ENCODE measurements around the gene PRDX5. TPM values are rescaled to one million over a fixed set of nuclear protein-coding genes. Genes with fewer than 3 reads are reported as not detected.

The PRDX5 gene
- total and polyA plus RNA-seq, 9 of the 15 experiments (the other 6 are each of a cell fraction or from before 2014, with no cell fraction given): 40.8 to 327 (median 204) TPM

GRCh38 chr11:64318766-64319761, 1.1 kb downstream of the PRDX5 start (continued):
- TF ChIP-seq IFI16 (CRISPR knock-in tag; IDR thresholded peaks at IDR 0.05): no peak
- TF ChIP-seq TCF7L2 (IDR thresholded peaks at IDR 0.05; ENCODE audit: low read depth, low read length): no peak
- no peak for TF ChIP-seq ARID4B (CRISPR knock-in tag; IDR thresholded peaks at IDR 0.05)
- no peak for TF ChIP-seq RB1 (IDR thresholded peaks at IDR 0.05; ENCODE audit: low read depth)
- TF ChIP-seq ZBTB49 (CRISPR knock-in tag; IDR thresholded peaks at IDR 0.05; ENCODE audit: borderline replicate concordance): no peak
- TF ChIP-seq TAL1 (IDR thresholded peaks at IDR 0.05): peak; percentile 43; the same call in 1 of the 2 replicates
- no peak for TF ChIP-seq SIN3A (IDR thresholded peaks at IDR 0.05; ENCODE audit: borderline replicate concordance in 2 of 2, control insufficient read depth in 1 of 2, low read depth in 2 of 2, low read length in 2 of 2)
- TF ChIP-seq, protein P1, sequence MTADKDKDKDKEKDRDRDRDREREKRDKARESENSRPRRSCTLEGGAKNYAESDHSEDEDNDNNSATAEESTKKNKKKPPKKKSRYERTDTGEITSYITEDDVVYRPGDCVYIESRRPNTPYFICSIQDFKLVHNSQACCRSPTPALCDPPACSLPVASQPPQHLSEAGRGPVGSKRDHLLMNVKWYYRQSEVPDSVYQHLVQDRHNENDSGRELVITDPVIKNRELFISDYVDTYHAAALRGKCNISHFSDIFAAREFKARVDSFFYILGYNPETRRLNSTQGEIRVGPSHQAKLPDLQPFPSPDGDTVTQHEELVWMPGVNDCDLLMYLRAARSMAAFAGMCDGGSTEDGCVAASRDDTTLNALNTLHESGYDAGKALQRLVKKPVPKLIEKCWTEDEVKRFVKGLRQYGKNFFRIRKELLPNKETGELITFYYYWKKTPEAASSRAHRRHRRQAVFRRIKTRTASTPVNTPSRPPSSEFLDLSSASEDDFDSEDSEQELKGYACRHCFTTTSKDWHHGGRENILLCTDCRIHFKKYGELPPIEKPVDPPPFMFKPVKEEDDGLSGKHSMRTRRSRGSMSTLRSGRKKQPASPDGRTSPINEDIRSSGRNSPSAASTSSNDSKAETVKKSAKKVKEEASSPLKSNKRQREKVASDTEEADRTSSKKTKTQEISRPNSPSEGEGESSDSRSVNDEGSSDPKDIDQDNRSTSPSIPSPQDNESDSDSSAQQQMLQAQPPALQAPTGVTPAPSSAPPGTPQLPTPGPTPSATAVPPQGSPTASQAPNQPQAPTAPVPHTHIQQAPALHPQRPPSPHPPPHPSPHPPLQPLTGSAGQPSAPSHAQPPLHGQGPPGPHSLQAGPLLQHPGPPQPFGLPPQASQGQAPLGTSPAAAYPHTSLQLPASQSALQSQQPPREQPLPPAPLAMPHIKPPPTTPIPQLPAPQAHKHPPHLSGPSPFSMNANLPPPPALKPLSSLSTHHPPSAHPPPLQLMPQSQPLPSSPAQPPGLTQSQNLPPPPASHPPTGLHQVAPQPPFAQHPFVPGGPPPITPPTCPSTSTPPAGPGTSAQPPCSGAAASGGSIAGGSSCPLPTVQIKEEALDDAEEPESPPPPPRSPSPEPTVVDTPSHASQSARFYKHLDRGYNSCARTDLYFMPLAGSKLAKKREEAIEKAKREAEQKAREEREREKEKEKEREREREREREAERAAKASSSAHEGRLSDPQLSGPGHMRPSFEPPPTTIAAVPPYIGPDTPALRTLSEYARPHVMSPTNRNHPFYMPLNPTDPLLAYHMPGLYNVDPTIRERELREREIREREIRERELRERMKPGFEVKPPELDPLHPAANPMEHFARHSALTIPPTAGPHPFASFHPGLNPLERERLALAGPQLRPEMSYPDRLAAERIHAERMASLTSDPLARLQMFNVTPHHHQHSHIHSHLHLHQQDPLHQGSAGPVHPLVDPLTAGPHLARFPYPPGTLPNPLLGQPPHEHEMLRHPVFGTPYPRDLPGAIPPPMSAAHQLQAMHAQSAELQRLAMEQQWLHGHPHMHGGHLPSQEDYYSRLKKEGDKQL (CRISPR knock-in tag; IDR thresholded peaks at IDR 0.05; ENCODE audit: borderline replicate concordance): 0 out of 2 replicates have a peak, but pooled peaks have one; percentile 57
- TF ChIP-seq RBFOX2 (IDR thresholded peaks at IDR 0.05; ENCODE audit: low read depth, low read length): 0 out of 2 replicates have a peak, but pooled peaks have one; percentile 11
- 0 out of 2 replicates have a peak, but pooled peaks have one; percentile 23 for TF ChIP-seq E2F3 (CRISPR knock-in tag; IDR thresholded peaks at IDR 0.05)
- no peak for TF ChIP-seq ZNF511 (CRISPR knock-in tag; IDR thresholded peaks at IDR 0.05)
- no peak for TF ChIP-seq SRF (CRISPR knock-in tag; IDR thresholded peaks at IDR 0.05)
